Stimulated activated CD4-positive, alpha-beta T cell treated with anti-CD3 and anti-CD28 coated beads, Interleukin-2, amount 100 ng/mL, for 4 hours (primary cell): ENCODE measurements around the gene NR3C2.
"Not testable (repeated sequence)": the region's sequence is repeated elsewhere in the genome, so short reads cannot be mapped to it uniquely, and the experiment has no call there.

Experiments
- DNase-seq: peaks from one replicate; pipeline ENCODE4 v3.0.0-alpha.2; 2020; ENCODE audit warnings: low read depth

Gene NR3C2

DNA sequence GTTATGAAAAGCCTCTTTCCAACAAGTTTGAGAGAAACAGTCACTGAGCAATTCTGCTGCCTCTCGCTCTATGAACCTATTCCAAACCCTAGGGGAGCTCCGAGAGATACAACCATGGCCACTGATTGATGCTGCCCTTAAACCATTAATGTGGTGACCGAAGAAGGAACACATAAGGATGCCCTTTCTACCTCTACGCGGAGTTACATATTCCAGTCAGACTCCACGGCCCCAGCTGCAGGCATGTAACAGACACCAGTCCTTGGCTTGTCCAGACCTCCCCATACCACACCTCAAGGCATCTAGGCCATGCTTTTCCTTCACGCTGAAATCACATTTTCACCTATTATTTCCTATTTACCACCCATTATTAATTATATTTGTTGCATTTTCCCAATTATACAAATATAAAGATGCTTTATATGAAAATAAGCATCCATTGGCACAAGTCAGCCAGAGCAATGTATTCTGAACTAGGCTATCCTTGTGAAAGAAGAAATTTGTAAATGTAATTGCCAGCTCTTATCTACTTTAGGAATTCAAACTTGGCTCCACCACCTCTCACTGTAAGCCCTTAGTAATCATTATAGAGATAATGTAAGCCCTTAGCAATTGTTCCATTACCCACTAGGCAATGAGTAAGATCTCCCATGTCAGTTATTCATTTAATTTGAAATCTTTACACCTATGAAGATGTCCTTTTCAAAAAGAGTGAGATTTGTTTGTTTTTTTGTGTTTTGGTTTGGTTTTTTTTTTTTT is 338.4 kb downstream of the NR3C2 start:
- DNase-seq, result no peak

DNA sequence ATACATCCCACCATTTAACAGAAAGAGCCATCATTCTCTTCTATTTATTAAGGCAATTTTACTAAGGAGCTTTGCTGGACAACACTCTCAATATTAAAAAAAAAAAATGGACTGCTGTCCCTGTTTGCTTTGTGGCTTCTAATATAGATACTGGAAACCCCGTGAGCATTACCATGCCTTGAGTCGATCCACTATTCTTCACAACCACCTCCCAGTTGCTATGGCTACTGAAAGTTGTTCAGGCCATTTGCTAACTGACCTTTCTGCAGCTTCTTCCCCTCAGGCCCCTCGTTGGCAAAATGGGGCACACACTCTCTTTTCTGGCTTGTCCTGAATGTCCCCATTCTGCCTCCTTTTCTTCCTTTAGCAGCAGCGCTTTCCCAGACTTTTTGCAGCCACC is 340.4 kb downstream of the NR3C2 start:
- DNase-seq, result no peak

DNA sequence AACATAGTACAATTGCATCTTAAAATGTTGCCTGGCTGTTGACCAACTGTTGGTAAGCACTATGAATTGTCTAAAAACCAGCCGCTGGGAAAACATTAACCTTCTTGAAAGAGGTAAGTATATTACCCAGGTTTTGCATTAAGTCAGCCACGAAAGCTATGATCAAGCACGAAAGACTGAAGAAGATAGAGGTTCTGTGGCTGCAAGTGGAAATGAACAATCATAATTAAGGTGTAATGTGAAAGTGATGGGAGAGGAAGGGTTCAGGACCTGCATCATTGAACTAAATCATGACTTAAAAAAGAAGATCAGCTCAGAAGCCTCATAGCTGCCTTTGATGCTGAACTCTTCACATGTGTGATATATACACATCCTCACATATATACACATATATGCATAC is 341.0 kb downstream of the NR3C2 start:
- no peak for DNase-seq

DNA sequence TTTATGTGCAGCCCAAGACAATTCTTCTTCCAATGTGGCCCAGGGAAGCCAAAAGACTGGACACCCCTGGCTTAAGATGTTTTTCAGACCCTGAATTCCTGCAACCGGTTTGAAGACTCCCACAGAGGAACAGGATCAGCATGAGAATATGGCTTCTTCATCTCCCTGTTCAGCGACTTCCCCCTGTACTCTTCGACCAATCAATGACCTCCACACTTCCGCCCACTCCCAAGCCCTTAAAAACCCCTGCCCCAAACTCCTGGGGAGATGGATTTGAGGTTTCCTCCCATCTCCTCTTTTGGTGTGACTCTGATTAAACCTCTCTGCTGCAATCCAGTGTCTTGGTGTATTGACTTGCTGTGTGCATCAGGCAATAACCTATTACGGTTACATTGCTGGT is 344.4 kb downstream of the NR3C2 start:
- no peak for DNase-seq

DNA sequence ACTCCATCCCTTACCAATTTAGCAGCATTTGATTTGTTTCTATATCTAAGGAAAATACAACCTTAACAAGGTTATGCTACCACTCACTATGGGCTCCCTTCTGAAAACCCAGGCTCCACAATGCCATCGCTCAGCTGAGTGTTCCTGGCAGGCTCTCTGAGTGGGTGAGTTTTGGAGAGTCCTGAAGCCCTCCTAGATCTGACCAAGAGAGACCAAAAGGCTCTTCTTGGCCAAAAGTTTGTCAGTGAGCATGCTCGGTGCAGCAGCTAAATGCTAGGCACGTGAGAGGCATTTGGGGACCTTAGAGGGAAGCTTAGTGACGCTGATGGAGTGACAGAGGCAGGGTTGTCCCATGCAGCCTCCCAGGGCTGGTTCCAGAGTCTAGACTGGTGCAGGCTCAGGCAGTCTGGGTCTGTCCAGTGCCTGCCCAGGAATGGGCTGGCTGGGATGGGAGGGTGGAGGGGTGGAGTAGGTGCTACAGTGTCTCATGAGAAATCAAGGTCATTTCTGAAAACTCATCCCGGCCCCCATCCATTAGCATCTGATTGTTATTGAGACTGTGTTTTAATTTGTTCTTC is 346.8 kb downstream of the NR3C2 start:
- no peak for DNase-seq

DNA sequence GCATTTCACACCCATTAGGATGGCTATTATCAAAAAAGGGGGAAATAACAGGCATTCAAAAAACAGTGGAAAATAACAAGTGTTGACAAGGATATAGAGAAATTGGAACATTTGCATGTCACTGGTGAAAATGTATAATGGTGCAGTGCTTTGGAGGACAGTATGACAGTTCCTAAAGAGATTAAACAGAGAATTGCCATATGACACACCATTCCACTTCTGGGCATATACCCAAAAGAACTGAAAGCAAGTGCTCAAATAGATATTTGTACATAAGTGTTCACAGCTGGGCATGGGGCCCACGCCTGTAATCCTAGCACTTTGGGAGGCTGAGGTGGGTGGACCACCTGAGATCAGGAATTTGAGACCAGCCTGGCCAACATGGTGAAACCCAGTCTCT is 348.1 kb downstream of the NR3C2 start:
- no peak for DNase-seq

DNA sequence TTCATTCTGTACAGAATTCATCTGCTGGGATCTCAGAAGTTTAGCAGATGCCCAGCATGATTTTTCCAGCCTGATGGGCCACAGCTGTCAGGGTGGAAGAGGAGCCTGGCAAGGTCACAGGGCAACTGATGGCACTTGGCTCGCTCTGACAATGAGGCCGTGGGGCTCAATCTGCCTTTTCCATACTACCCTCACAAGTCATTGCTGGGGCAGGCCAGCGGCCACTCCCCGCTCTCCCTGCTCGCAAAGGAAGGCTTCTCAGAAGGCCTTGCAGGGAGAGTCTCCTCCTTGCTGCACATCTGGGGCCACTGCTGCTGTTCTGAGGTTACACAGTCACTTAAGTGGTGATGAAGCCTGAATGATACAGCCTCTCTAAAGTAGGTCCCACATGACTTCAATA is 349.1 kb downstream of the NR3C2 start:
- DNase-seq, result no peak

DNA sequence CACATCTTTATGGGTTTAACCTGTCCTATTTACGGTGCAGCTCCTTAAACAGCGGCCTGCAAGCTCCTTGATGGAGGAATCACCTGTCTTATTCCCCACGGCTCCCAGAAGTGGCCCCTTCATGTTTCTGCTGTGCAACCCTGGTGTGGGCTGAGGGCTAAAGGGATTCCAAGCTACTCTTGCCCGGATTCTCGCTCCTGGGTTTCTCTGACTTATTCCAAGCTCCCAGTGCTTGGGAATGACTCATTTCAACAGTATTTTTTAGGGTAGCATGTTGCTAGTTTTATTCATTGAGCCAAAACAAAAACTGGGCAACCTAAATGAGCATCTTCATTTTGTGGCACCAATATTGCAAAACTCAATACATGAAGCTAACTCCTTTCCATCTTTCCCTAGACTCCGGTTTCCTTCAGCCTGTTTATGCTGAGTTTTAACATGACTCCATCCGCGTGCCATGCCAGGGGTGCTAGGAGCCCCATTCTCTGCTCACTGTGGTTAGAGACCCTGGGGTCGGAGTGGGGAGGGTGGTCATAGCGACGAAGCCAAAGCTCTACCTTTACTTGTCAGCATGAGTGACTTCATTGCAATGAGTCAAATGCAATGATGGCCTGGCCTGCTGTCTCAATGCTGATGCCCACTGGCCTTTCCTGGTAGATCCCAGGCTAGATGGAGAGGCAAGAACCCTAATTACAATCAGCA is 349.7 kb downstream of the NR3C2 start:
- no peak for DNase-seq

DNA sequence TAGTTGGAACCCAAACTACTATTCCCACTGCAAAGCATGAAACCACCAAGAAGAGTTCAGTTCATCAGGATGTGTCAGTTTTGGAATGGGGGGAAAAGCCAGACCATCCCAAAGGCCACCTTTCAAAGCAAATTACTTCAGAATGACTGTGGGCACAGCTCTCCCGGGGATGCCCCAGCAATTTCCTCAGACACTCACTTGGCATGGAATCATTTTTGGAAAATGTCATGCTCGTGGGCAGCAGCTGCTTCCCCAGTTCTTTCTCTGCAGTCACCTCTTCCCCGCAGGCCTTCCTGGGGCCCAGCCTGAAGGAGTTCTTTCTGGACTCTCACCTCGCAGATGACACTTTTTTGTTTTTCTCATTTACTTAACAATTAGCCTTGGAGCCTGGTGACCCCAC is 350.3 kb downstream of the NR3C2 start:
- DNase-seq, result no peak

DNA sequence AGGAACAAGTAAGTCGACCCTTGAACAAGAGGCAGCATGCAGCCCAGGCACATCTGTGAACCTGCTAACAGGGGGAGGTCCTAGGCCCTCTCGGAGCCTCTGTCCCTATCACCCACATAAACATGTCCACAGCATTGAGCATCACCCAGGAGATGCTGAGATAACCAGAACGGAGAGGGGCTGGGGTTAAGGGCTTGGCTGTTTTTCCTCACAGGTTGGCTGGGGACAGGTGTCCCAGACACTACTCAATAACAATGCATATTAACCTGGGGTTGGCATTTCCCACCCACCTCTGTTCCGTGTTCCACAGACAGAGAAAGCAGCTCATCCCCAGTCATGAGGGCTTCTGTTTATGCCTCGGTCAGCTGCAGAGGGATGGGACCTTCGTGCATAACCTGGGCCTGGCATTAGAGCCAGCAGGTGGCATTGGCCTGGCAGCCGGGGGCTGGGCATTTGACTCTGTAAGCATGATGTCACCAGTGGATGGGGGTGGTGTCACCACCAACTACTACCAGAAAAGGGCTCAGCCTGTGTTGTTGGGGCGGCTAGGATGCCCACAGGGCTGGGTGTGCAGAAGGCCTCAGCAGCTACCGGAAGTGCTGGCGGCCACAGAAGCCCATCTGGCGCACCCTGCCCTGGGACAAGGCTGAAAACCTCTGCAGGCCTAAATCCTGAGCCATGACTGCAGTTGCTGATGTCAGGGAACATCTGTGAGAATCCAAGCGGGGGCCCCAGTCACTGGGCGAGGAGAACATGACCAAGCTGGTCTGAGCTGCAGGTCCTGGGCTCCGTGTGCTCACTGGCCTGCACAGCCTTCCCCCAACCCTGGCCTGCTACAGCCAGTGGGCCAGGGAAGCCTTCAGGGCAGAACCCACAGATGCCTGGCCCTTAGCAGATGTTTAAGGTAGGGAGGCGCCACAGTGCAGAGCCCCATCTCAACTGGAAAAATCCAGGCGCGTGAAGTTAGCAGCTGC is 351.4 kb downstream of the NR3C2 start:
- DNase-seq, result no peak

DNA sequence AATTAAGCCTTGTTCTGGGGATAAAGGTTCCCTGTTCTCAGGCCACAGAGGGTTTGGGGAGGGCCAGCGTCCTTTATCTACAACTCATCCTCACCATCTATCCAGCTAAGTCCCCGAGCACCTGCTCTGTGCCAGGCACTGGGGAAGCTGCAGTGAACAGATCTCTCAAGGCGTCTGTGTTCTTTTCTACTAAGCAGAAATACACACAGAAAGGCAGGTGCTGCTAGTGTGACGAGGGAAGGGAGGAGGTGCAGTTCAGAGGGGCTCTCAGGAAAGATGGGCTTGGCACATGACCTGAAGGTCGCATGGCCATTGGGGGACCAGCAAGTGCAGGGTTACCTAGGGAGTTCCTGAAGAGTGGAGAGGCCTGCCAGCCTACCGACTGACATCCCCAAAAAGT is 352.2 kb downstream of the NR3C2 start:
- DNase-seq, result no peak

DNA sequence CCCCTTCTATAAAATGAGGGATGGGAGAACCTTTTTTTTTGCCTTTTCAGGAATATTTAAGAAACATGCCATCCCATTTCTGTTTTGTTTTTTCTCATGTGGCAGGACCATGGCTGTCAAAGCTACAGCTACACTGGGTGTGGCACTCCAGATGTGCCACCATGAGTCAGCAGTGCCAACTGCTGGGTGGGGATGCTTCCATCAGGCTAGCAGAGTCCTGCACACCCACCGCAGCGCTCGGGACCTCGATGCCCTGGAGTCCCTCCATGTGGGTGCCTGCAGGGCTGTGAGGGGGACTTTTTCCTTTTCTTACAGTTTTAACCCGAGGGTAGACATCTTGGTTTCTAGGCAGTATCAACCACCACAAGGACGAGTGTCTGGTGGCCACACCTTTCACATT is 352.6 kb downstream of the NR3C2 start:
- DNase-seq, result no peak

DNA sequence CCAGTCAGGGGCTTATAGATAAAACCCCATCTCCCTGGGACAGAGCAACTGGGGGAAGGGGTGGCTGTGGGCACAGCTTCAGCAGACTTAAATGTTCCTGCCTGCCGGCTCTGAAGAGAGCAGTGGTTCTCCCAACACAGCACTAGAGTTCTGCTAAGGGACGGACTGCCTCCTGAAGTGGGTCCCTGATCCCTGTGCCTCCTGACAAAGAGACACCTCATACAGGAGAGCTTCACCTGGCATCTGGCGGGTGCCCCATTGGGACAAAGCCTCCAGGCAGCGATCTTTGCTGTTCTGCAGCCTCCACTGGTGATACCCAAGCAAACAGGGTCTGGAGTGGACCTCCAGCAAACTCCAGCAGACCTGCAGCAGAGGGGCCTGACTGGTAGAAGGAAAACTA is 359.1 kb downstream of the NR3C2 start:
- not testable (repeated sequence) for DNase-seq

DNA sequence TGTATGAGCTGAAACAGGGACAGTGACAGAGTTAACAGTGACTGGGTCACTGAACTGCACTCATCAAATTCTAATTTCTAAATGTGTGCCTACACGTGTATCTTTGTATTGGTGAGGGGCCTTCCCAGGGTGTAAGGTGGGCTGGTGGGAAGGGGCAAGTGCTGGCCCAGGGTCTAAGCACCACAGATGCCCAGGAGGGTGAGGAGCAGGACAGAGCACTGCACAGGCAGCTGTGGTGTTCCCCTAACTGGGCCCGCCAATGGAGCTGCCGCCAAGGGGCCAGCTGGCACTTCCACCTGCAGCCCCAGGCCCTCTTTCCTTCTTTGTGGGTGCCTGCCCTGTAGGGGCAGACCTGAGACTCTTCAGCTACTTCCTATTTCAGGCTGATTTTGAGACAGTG is 360.5 kb downstream of the NR3C2 start:
- DNase-seq, result no peak

DNA sequence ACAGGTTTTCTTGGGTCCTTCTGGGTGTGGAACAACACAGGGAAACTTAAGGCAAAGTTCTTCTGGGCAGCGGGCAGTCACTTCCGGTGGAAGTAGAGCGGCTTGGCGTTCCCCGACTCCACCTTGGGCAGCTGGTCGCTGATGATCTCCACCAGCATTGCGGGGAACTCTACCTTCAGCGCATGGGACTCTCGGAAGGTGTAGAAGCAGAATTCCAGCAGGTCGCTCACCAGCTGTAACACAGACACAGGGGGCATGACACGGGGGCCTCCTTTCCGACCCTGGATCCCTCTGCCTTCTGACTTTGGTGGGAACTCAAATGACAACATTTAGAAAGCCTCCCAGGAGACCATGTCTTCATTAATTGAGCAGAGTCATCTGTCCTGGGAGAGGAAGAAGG is 360.9 kb downstream of the NR3C2 start:
- no peak for DNase-seq

DNA sequence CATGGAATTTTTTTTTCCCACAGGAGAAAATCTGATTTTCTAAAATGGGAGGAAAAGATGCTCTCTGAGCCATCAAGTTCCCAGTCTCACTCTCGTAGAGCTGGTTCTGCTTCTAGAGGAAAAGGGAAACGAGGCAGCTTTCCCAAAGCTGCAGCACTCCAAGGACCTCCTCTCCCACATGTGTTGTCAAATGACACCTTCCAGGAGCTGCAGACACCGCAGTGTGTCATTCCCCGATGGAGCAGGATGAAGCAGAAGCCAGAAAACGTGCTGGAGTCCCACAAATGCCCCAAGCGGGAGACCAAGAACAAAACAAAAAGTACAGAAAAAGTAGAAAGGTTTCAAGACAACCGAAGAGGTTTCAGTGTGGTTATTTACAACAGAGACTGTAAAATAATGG is 362.3 kb downstream of the NR3C2 start:
- no peak for DNase-seq

DNA sequence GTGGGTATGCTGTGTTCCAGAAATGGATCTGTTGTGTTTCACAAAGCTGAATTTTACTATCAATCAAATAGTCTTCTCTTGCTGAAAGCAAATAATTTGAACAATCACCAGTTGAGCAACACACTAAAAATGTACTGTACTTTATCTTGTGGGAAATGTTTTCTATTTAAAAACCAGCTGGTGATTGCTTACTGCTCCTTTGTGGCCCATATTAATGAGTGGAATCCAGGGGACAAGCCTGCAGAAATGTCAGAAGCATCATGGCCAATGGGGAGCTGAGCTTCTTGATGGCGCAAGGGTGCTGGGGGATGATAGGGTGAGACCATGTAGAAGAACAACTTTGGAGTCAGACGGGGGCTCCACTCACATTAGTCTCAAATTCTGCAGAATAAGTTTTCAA is 364.2 kb downstream of the NR3C2 start:
- no peak for DNase-seq

DNA sequence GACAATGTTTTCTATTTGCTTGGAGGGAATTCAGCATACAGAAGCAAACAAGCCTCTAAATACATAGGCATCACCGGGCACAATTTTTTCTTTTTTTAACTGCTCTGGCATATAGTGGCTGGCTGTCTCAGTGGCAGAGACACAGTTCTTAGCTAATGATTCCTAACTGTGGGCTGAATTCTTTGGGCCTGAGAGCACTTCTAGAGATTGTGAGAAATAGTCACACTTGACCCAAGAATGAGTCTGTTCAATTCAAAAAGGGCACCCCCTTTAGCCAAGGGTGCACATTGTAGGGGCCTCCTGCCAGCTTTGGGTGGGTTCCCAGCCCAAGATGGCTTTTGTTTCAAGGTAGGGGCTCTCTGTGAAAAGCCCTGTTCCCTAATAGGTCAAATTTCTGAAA is 364.6 kb downstream of the NR3C2 start:
- DNase-seq, result no peak

DNA sequence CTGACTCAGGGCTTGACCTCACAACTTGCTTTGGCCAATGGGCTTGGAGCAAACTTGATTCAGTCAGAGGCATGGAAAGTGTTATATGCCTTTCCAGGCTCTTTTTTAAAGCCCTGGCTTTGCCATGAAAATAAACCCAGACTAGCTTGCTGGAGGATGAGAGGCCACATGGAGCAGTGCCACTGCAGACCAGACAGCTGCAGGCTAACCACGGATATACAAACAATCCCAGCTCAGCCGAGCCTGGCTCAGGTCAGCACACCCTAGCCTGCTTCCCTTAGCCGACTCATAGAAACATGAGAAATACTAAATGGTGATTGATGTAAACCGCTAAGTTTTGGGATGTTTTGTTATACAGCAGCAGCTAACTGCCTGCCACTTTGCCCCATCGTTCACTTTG is 365.2 kb downstream of the NR3C2 start:
- no peak for DNase-seq

DNA sequence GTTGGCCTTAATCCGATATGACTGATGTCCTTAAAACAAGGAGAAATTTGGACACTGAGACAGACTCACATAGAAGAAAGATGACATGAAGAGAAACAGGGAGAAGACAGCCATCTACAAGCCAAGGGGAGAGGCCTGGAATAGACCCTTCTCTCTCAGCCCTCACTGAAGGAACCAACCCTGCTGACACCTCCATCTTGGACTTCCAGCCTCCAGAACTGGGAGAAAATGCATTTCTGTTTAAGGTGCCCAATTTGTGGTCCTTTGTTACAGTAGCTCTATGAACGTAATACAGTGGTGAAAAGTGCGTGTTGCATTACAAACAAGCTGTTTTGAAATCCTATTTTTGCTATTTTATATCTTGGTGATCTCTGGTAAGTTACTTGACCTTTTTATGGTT is 366.8 kb downstream of the NR3C2 start:
- DNase-seq, result no peak

DNA sequence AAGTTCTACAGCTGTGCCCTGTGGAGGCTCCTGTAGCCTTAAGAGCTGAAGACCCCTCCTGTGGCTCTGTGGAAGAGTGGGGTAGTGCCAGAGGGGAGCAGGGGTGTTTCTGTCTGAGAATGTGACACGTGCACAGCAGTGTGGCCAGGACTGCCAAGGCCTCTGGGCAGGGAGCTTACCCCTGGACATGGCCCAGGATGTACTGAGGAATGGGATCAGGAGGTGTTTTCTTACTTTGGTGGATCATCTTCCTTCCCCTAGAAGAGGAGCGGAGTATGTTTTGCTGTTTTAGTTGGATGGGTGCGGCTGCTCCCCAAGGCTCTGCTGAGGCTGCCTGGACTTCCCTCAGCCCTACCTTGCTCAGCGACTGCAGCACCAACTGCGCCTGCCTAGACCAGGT is 367.8 kb downstream of the NR3C2 start:
- DNase-seq, result no peak

DNA sequence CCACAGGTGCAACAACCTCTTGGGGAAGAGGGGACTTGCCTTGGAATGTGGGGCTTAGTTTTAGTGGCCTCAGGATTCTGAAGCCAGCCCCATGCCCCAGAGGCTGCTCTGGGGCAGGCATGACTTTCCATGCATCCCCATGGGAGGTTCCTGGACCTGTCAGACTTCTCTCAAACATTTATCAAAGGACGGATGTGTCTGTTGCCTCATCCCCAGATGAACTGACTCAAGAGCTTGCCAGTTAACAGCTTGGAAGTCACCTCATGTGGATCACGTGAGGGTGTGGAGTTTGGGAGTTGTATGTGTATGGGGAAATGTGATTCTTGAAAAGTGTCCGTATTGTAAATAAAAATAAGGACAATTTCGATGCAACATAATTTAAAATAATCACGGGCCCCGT is 368.9 kb downstream of the NR3C2 start:
- no peak for DNase-seq
